Memory B cell (primary cell): ENCODE data around the gene MYLK2.

Experiments
- ATAC-seq: fragments of 150-1000 bp; cut with Tn5 transposase; 2 replicates; pipeline ENCODE4 v1.10.0; 2021; ENCODE audit warnings: low read depth, mild to moderate bottlenecking, moderate library complexity
- DNase-seq, 2 donors: peaks; one replicate each; pipeline ENCODE4 v3.0.0; 2022; ENCODE audit warnings: low spot score in 2 of 2
- H3K27ac Mint-ChIP-seq: one replicate; pipeline ENCODE4 v1.8.0; 2022; ENCODE audit warnings: mild to moderate bottlenecking, moderate library complexity, mixed read lengths
- H3K27me3 Mint-ChIP-seq: one replicate; pipeline ENCODE4 v1.8.0; 2022; ENCODE audit warnings: mixed read lengths
- H3K36me3 Mint-ChIP-seq: one replicate; pipeline ENCODE4 v1.8.0; 2022; ENCODE audit warnings: mild to moderate bottlenecking, mixed read lengths
- H3K4me1 Mint-ChIP-seq: one replicate; pipeline ENCODE4 v1.8.0; 2022; ENCODE audit warnings: mixed read lengths
- H3K4me3 Mint-ChIP-seq: one replicate; pipeline ENCODE4 v1.8.0; 2022; ENCODE audit warnings: mild to moderate bottlenecking, moderate library complexity, mixed read lengths
- H3K9me3 Mint-ChIP-seq: one replicate; pipeline ENCODE4 v1.8.0; 2022; ENCODE audit warnings: mixed read lengths

Gene MYLK2

DNA sequence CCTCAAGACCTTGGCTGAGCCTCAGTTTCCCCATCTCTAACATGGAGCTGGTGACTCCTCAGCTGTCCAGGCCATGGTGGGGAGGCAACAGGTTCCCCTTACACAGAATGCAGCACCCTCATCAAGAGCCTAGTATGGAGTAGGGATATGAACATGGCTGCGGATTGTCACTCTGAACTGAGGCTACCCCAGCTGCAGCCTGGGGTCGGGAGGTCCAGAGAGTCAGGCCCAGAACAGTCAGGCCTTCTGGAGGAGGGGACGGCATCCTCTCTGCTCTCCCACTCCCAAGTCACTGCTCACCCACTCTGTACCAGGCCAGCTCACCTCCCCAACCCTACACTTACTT lies 27.6 kb downstream of the MYLK2 start:
- Mint-ChIP-seq H3K36me3 (no peaks in the 10 kb centered on the region), H3K9me3 (no peaks in the 10 kb centered on the region), H3K27ac (no peak overlapping the region), H3K4me3 (no peak overlapping the region), H3K27me3 (peaks cover 12% of the 10 kb centered on the region), H3K4me1 (peaks cover 3% of the 10 kb centered on the region)
- ATAC-seq (no peak), DNase-seq (no peak)

DNA sequence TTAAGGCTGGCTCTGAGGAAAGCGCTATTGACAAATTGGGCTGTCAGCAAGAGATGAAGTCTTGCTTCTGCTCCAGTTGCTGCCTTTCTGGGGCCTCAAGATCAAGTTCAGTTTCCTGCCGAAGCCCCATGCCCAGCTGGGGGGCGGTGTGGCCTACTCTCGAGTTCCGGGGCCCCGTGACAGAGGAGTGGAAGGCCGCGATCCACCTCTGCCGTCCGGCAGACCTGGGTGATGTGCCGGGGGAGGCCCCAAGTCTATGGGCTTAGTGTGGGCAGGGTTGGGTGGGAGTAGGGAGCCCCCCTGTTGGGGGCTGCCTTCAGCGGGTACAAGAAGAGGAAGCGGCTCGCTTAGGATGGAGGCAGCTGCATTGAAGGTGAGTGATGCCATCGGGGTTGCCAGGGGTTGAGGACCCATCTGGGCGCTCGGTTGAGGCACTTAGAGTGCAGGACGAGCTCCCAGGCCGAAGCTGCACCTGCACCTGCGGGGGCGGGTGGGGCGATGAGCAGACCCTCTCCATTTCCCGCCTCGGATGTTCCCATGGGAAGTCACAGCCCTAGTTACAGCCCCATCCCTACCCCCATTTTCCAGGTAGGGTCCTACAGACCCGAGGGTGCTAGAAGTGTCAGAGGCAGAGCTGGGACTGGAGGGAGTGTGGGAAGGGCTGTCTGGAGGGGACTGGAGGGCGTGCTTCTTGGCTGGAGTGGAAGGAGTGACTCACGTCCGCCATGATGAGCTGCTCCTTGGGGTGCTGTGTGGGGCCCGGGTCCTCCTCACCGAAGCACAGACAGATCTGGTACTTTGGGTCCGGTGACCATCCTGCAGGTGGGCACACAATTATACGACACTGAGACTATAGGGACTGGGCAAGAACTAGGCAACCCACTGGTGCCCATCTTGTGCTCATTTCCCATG lies 29.2 kb downstream of the MYLK2 start:
- H3K27me3 Mint-ChIP-seq, result peaks cover 12% of the 10 kb centered on the region
- no peaks in the 10 kb centered on the region for H3K9me3 Mint-ChIP-seq
- no peak overlapping the region for H3K27ac Mint-ChIP-seq
- H3K4me1 Mint-ChIP-seq, result no peaks in the 10 kb centered on the region
- H3K36me3 Mint-ChIP-seq, result no peaks in the 10 kb centered on the region
- DNase-seq, result no peak
- H3K4me3 Mint-ChIP-seq, result no peak overlapping the region
- no peak for ATAC-seq

DNA sequence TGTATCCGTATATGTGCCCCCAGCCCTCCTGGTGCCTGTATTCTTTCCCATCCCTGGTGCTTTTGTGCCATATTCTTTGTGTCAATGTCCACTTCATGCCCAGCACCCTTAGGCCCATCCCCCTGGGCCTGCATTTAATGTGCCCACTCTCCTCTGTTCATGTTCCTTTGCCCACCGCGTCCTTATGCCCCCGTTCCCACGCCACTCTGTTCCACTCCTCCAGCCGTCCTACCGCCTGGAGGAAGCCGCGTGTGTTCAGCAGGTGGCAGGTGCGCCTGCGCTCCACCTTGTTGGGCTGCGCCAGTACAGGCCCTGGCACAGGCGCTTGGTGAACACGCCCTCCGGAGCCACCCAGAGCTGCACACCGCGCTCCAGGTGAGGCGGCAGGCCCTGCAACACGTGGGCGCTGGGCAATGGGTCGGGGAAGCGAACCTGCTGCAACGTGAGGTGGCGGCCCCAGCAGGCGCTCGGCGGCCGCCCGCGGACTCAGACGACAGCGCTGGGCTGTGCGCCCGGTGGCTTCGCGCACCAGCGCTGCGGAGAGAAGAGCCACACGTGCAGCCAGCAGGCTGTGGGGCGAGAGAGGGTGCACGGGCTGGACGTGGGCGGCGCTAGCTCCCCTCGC lies 30.3 kb downstream of the MYLK2 start:
- Mint-ChIP-seq H3K27me3 (peaks cover 12% of the 10 kb centered on the region), H3K27ac (no peak overlapping the region), H3K4me1 (no peaks in the 10 kb centered on the region), H3K36me3 (no peaks in the 10 kb centered on the region), H3K9me3 (no peaks in the 10 kb centered on the region), H3K4me3 (no peak overlapping the region)
- no peak for DNase-seq
- ATAC-seq, result no peak

- Mint-ChIP-seq H3K4me1 (no peaks in the 10 kb centered on the region), H3K27me3 (peaks cover 12% of the 10 kb centered on the region), H3K27ac (no peak overlapping the region), H3K4me3 (no peak overlapping the region), H3K9me3 (no peaks in the 10 kb centered on the region), H3K36me3 (no peaks in the 10 kb centered on the region)
- no peak for DNase-seq
- ATAC-seq, result no peak
Observed at GRCh38 chr20:31851240-31851955, 32.2 kb downstream of the MYLK2 start.

GRCh38 chr20:31853481-31853880 lies 34.3 kb downstream of the MYLK2 start:
- H3K36me3 Mint-ChIP-seq, result no peaks in the 10 kb centered on the region
- no peak for ATAC-seq

GRCh38 chr20:31856516-31856915 lies 37.4 kb downstream of the MYLK2 start:
- Mint-ChIP-seq H3K27ac (no peak overlapping the region), H3K36me3 (no peaks in the 10 kb centered on the region), H3K27me3 (peaks cover 2% of the 10 kb centered on the region), H3K4me3 (no peak overlapping the region), H3K9me3 (no peaks in the 10 kb centered on the region), H3K4me1 (peaks cover 8% of the 10 kb centered on the region)
- DNase-seq (no peak), ATAC-seq (no peak)

More at GRCh38 chr20:31853481-31853880, 34.3 kb downstream of the MYLK2 start:
- Mint-ChIP-seq H3K4me1 (peaks cover 5% of the 10 kb centered on the region), H3K27me3 (peaks cover 12% of the 10 kb centered on the region), H3K4me3 (no peak overlapping the region), H3K27ac (no peak overlapping the region), H3K9me3 (no peaks in the 10 kb centered on the region)
- no peak for DNase-seq

- Mint-ChIP-seq H3K9me3 (no peaks in the 10 kb centered on the region), H3K4me1 (peaks cover 12% of the 10 kb centered on the region), H3K36me3 (no peaks in the 10 kb centered on the region), H3K4me3 (no peak overlapping the region), H3K27ac (no peak overlapping the region), H3K27me3 (peaks cover 7% of the 10 kb centered on the region)
- DNase-seq (peak; percentile 25 to 49), ATAC-seq (peak; percentile 89)
Observed at GRCh38 chr20:31857861-31858759, 39.0 kb downstream of the MYLK2 start.

GRCh38 chr20:31858760-31859083 lies 39.6 kb downstream of the MYLK2 start:
- Mint-ChIP-seq H3K4me1 (peaks cover 12% of the 10 kb centered on the region), H3K27ac (no peak overlapping the region), H3K4me3 (no peak overlapping the region), H3K9me3 (no peaks in the 10 kb centered on the region), H3K27me3 (peaks cover 7% of the 10 kb centered on the region), H3K36me3 (no peaks in the 10 kb centered on the region)
- DNase-seq (no peak), ATAC-seq (no peak)

GRCh38 chr20:31859266-31859997 lies 40.3 kb downstream of the MYLK2 start:
- Mint-ChIP-seq H3K36me3 (no peaks in the 10 kb centered on the region), H3K4me1 (peaks cover 12% of the 10 kb centered on the region), H3K27ac (no peak overlapping the region), H3K4me3 (no peak overlapping the region), H3K9me3 (no peaks in the 10 kb centered on the region), H3K27me3 (peaks cover 7% of the 10 kb centered on the region)
- no peak for ATAC-seq
- DNase-seq, result no peak

DNA sequence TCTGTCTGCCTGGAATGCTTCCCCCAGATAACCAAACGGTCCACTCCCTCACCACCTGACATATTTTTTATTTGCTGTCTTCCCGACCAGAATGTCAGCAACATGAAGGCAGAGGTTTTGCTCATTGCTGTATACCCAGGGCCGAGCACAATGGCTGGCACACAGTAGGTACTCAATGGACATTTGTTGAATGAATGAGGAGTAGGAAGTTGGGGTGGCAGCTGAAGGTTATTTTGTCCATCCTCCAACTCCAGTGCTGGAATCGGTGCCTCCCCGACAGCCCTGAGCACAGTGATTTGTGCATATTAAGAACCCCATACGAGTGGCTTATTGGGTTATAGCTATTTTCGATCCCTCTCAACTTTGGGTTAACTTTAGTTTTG lies 40.8 kb downstream of the MYLK2 start:
- Mint-ChIP-seq H3K27me3 (peaks cover 7% of the 10 kb centered on the region), H3K4me3 (no peak overlapping the region), H3K27ac (no peak overlapping the region), H3K9me3 (no peaks in the 10 kb centered on the region), H3K36me3 (no peaks in the 10 kb centered on the region), H3K4me1 (peaks cover 12% of the 10 kb centered on the region)
- ATAC-seq, result no peak
- no peak for DNase-seq

GRCh38 chr20:31860390-31861134 lies 41.4 kb downstream of the MYLK2 start:
- Mint-ChIP-seq H3K4me1 (peaks cover 12% of the 10 kb centered on the region), H3K9me3 (no peaks in the 10 kb centered on the region), H3K27ac (no peak overlapping the region), H3K4me3 (peak overlapping the region; percentile 53), H3K36me3 (no peaks in the 10 kb centered on the region), H3K27me3 (peaks cover 7% of the 10 kb centered on the region)
- DNase-seq (no peak), ATAC-seq (no peak)

DNA sequence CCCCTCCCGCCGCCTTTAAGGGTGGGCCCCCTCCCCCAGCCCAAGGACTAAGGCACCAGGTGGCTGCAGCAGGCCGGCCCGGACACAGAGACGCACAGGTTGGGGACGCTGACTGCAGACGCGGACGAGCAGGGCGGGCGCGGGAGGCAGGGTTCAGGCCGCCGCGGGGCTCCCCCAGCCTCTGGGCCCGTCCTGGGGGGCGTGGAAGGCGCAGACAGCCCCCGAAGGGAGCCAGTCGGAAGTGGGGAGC lies 41.9 kb downstream of the MYLK2 start:
- ATAC-seq, result peak; percentile 10
- Mint-ChIP-seq H3K4me3 (peak overlapping the region; percentile 29), H3K27ac (no peak overlapping the region), H3K36me3 (no peaks in the 10 kb centered on the region), H3K27me3 (peaks cover 7% of the 10 kb centered on the region), H3K4me1 (peaks cover 12% of the 10 kb centered on the region), H3K9me3 (no peaks in the 10 kb centered on the region)
- no peak for DNase-seq
